H1 (cell line): ENCODE data around the gene ACTBL2. TPM values are rescaled to one million over a fixed set of nuclear protein-coding genes. Genes with fewer than 3 reads are reported as not detected.
"Not testable (repeated sequence)": the region's sequence is repeated elsewhere in the genome, so short reads cannot be mapped to it uniquely, and the experiment has no call there.

Experiments
- CTCF ChIA-PET: fragments of 300-600 bp; sonication (Branson Sonifier 250); formaldehyde crosslinking; loops from one replicate; lab custom pipeline; 2021; ENCODE audit not compliant: partially characterized antibody; lab: Charles Lee
- POLR2A ChIA-PET: fragments of 300-600 bp; sonication (Branson Sonifier 250); formaldehyde crosslinking; loops from one replicate; lab custom pipeline; 2021; ENCODE audit warnings: inconsistent platforms; ENCODE audit not compliant: partially characterized antibody; lab: Charles Lee
- DNase-seq, 2 experiments: peaks; one replicate each; pipeline versions ENCODE4 v3.0.0 to v3.0.0-alpha.2; 2010 to 2022; ENCODE audit warnings: low spot score in 2 of 2, low read depth in 1 of 2, mixed read lengths in 1 of 2
- FAIRE-seq: peaks from 2 replicates; lab custom pipeline; 2011; peaks lifted over from hg19 to GRCh38; lab: Jason Lieb, UNC
- H2AFZ ChIP-seq: 2 replicates; pipeline ENCODE4 v1.8.1; 2012; ENCODE audit warnings: low read length, inconsistent platforms
- H2AK5ac ChIP-seq: 2 replicates; pipeline ENCODE4 v1.6.1; 2013; ENCODE audit warnings: low read depth, low read length
- H2BK120ac ChIP-seq: replicated peaks from 2 replicates; pipeline ENCODE3; 2013; ENCODE audit warnings: low read depth, low read length, inconsistent platforms
- H2BK12ac ChIP-seq: 2 replicates; pipeline ENCODE4 v1.6.1; 2013; ENCODE audit warnings: low read depth, low read length
- H2BK15ac ChIP-seq: 2 replicates; pipeline ENCODE4 v1.6.1; 2013; ENCODE audit warnings: low read length
- H2BK20ac ChIP-seq: 2 replicates; pipeline ENCODE4 v1.6.1; 2013; ENCODE audit warnings: low read length
- H2BK5ac ChIP-seq: 2 replicates; pipeline ENCODE4 v1.6.1; 2013; ENCODE audit warnings: low read depth, low read length
- H3K14ac ChIP-seq: 2 replicates; pipeline ENCODE4 v1.6.1; 2013; ENCODE audit warnings: inconsistent platforms; ENCODE audit not compliant: insufficient read length
- H3K18ac ChIP-seq: 2 replicates; pipeline ENCODE4 v1.6.1; 2013; ENCODE audit warnings: low read length; ENCODE audit errors: extremely low read depth
- H3K23ac ChIP-seq: 2 replicates; pipeline ENCODE4 v1.6.1; 2013; ENCODE audit warnings: inconsistent platforms; ENCODE audit not compliant: insufficient read length
- H3K23me2 ChIP-seq: 2 replicates; pipeline ENCODE4 v1.6.1; 2013; ENCODE audit warnings: low read depth, low read length
- H3K27ac ChIP-seq: 2 replicates; pipeline ENCODE4 v1.6.1; 2011; ENCODE audit warnings: low read depth, low read length, inconsistent platforms
- H3K27me3 ChIP-seq, 4 experiments: replicated peaks in 1 of 4; 1 replicate in 1 of 4; 2 replicates in 3 of 4; pipeline versions ENCODE4 v1.6.1 to v1.8.1; 2011 to 2013; ENCODE audit warnings: low read length in 3 of 4, mild to moderate bottlenecking in 3 of 4, inconsistent platforms in 2 of 4, mixed read lengths in 2 of 4, moderate library complexity in 1 of 4; ENCODE audit not compliant: control insufficient read depth in 3 of 4, insufficient read depth in 3 of 4; ENCODE audit errors: extremely low read depth in 1 of 4
- H3K36me3 ChIP-seq, 4 experiments: 2 replicates each; pipeline versions ENCODE4 v1.6.1 to v1.8.1; 2011 to 2013; ENCODE audit warnings: mild to moderate bottlenecking in 4 of 4, low read length in 3 of 4, moderate library complexity in 2 of 4, control low read depth in 1 of 4, inconsistent platforms in 1 of 4; ENCODE audit not compliant: insufficient read depth in 4 of 4, control insufficient read depth in 2 of 4
- H3K4ac ChIP-seq: replicated peaks from 2 replicates; pipeline ENCODE3; 2013; ENCODE audit warnings: low read length, low read depth, mixed read lengths, inconsistent platforms; ENCODE audit not compliant: insufficient read length
- H3K4me1 ChIP-seq, 4 experiments: replicated peaks in 1 of 4; 1 replicate in 1 of 4; 2 replicates in 3 of 4; pipeline versions ENCODE4 v1.6.1 to v1.8.1; 2011 to 2013; ENCODE audit warnings: low read length in 3 of 4, inconsistent platforms in 2 of 4, mixed read lengths in 1 of 4; ENCODE audit not compliant: insufficient read depth in 4 of 4, control insufficient read depth in 3 of 4
- H3K4me2 ChIP-seq, 2 experiments: 2 replicates each; pipeline versions ENCODE4 v1.6.1 to v1.8.1; 2011 to 2013; ENCODE audit warnings: low read depth in 2 of 2, low read length in 2 of 2, control low read depth in 1 of 2, inconsistent platforms in 1 of 2, mild to moderate bottlenecking in 1 of 2; ENCODE audit not compliant: insufficient read depth in 1 of 2
- H3K4me3 ChIP-seq, 4 experiments: fragments of 200-600, 300-600 bp in 1 of 4; sonication (generic), shearing (Covaris generic), sonication (Bioruptor Twin) in 1 of 4; 2 replicates each; pipeline versions ENCODE4 v1.5.1 to v1.8.1; 2011 to 2016; ENCODE audit warnings: low read length in 4 of 4, low read depth in 3 of 4, control low read depth in 2 of 4, inconsistent platforms in 2 of 4, mild to moderate bottlenecking in 2 of 4, mixed read lengths in 1 of 4, moderate library complexity in 1 of 4; ENCODE audit not compliant: insufficient read depth in 2 of 4; ENCODE audit errors: extremely low read depth in 1 of 4
- H3K56ac ChIP-seq: replicated peaks from 2 replicates; pipeline ENCODE3; 2013; ENCODE audit warnings: low read depth, mild to moderate bottlenecking, mixed read lengths, low read length, inconsistent platforms; ENCODE audit not compliant: insufficient read length
- H3K79me1 ChIP-seq: 2 replicates; pipeline ENCODE4 v1.6.1; 2013; ENCODE audit warnings: low read depth, low read length, control low read depth
- H3K79me2 ChIP-seq, 2 experiments: 2 replicates each; pipeline versions ENCODE4 v1.6.1 to v1.8.1; 2012 to 2013; ENCODE audit warnings: low read length in 2 of 2, mild to moderate bottlenecking in 2 of 2, inconsistent platforms in 1 of 2; ENCODE audit not compliant: insufficient read depth in 2 of 2, control insufficient read depth in 1 of 2
- H3K9ac ChIP-seq, 4 experiments: replicated peaks in 1 of 4; 1 replicate in 1 of 4; 2 replicates in 3 of 4; pipeline versions ENCODE4 v1.6.1 to v1.8.1; 2011 to 2013; ENCODE audit warnings: low read depth in 3 of 4, low read length in 3 of 4, control low read depth in 2 of 4, mild to moderate bottlenecking in 2 of 4, moderate library complexity in 2 of 4, inconsistent platforms in 1 of 4; ENCODE audit errors: extremely low read depth in 1 of 4
- H3K9me3 ChIP-seq, 2 experiments: 2 replicates each; pipeline versions ENCODE4 v1.6.1 to v1.8.1; 2012 to 2013; ENCODE audit warnings: mild to moderate bottlenecking in 2 of 2, moderate library complexity in 2 of 2, control low read depth in 1 of 2, inconsistent platforms in 1 of 2, low read depth in 1 of 2, low read length in 1 of 2, mixed read lengths in 1 of 2; ENCODE audit not compliant: insufficient read depth in 2 of 2
- H4K20me1 ChIP-seq, 2 experiments: replicated peaks in 1 of 2; 2 replicates each; pipeline versions ENCODE3 to v1.8.1; 2011 to 2013; ENCODE audit warnings: inconsistent platforms in 2 of 2, low read length in 2 of 2, mild to moderate bottlenecking in 1 of 2; ENCODE audit not compliant: insufficient read depth in 2 of 2, control insufficient read depth in 1 of 2
- H4K5ac ChIP-seq: 2 replicates; pipeline ENCODE4 v1.6.1; 2013; ENCODE audit warnings: low read length, low read depth, mixed read lengths, inconsistent platforms; ENCODE audit not compliant: insufficient read length
- H4K8ac ChIP-seq: 2 replicates; pipeline ENCODE4 v1.8.0; 2013; ENCODE audit warnings: mild to moderate bottlenecking, moderate library complexity, low read length, inconsistent platforms; ENCODE audit not compliant: insufficient read depth; ENCODE audit errors: extremely low read depth
- H4K91ac ChIP-seq: replicated peaks from 2 replicates; pipeline ENCODE3; 2013; ENCODE audit warnings: low read length, mixed read lengths, inconsistent platforms; ENCODE audit not compliant: insufficient read length
- RAD21 ChIP-seq, 2 experiments: IDR thresholded peaks in 1 of 2; conservative IDR thresholded peaks in 1 of 2; 2 replicates each; pipeline ENCODE4 v1.6.1; 2011; ENCODE audit warnings: low read depth in 2 of 2, low read length in 2 of 2, improper control_type of control experiment in 1 of 2, inconsistent platforms in 1 of 2, mild to moderate bottlenecking in 1 of 2, moderate library complexity in 1 of 2
- SUZ12 ChIP-seq: fragments of 200-600 bp; sonication (generic); IDR thresholded peaks from 2 replicates; pipeline ENCODE4 v1.6.1; 2012; ENCODE audit warnings: mild to moderate bottlenecking, inconsistent platforms, low read length, moderate library complexity, mixed read lengths
- WGBS, 2 experiments: shearing (Covaris generic) in 1 of 2; methylation state at CpG; one replicate each; pipeline versions ENCODE4 v1.1.6 to v1.1.7; 2013 to 2015; ENCODE audit warnings: low lambda C conversion rate in 2 of 2, mixed read lengths in 2 of 2, inconsistent platforms in 1 of 2, low coverage in 1 of 2, missing lambda C conversion rate in 1 of 2; ENCODE audit not compliant: insufficient replicate concordance in 2 of 2, insufficient coverage in 1 of 2, insufficient read length in 1 of 2; ENCODE audit errors: extremely low coverage in 1 of 2, missing lambda C conversion rate in 1 of 2; 5-methylcytosine and 5-hydroxymethylcytosine counted together
- polyA plus RNA-seq, 7 experiments: library from polyadenylated mRNA; depleted of rRNA in 3 of 7; stranded (reverse) in 5 of 7; unstranded in 2 of 7; fragments of >200 nt in 5 of 7; fragments of 200-250 nt in 2 of 7; gene quantifications; 1 replicate in 5 of 7; 2 replicates in 1 of 7; 4 replicates in 1 of 7; pipeline versions ENCODE4 v1.2.1 to v1.2.3, GENCODE V29; 2011 to 2013; ENCODE audit warnings: missing spikeins in 2 of 7, mixed read lengths in 2 of 7
- total RNA-seq: library from RNA; stranded (reverse); fragmentation: NEBNext Ultra II Directional; extraction: Animal tissue kit (Norgen Biotek cat#: 25700); gene quantifications from 2 replicates; pipeline ENCODE4 v1.2.1, GENCODE V29; 2021

ACTBL2 gene
- total and polyA plus RNA-seq, 2 of the 8 experiments (the other 6 are each of a cell fraction or from before 2014, with no cell fraction given): not detected

DNA sequence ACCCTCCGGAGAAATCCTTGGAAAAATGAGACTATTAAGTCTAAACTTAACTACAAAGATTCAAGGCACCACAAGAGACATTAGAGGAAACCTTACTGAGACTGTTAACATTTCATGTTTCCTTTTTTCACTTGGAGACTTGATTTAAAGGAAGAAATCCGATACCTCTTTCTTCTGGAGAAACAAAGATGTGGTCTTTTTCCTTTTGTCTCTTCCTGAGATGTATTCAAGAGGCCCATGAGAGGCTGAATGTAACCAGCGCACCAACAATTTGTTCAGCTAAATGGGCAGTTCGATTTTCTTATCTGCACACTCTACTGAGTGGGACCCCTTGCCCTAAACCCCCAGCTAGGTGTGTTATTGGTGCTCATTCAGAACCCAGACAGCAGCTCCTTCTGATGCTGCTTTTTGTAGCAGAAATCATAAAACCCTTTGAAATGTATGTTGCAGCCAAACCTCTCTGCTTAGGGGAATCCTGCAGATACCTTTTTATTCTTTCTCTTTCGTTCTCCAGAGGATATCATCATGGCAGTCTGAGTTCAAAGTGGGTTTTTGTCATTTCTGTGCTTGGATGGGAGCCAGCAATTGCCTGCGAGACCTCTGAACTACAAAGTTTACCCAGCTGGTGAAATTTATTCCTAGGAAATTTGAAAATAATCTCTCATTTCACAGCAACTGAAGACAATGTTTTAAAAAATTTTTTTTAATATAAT lies 41.9 kb upstream of the ACTBL2 start (continued):
- TF ChIP-seq RAD21 (IDR thresholded peaks at IDR 0.05 in 1 of 2, conservative IDR thresholded peaks at IDR 0.05 in 1 of 2; ENCODE audit: low read depth in 2 of 2, low read length in 2 of 2): no peak
- no peak for TF ChIP-seq SUZ12

GRCh38 chr5:57522477-57522876 lies 39.9 kb upstream of the ACTBL2 start:
- H3K56ac ChIP-seq, H2AK5ac ChIP-seq, H2AFZ ChIP-seq, H3K79me2 ChIP-seq, H3K23me2 ChIP-seq, H3K4me2 ChIP-seq, H3K9ac ChIP-seq, H3K4me1 ChIP-seq, H3K27ac ChIP-seq, FAIRE-seq, H3K4ac ChIP-seq, H2BK120ac ChIP-seq, POLR2A ChIA-PET, H3K23ac ChIP-seq, H3K14ac ChIP-seq, H2BK15ac ChIP-seq, H4K8ac ChIP-seq, H3K27me3 ChIP-seq, H3K79me1 ChIP-seq, H2BK20ac ChIP-seq, H4K5ac ChIP-seq, H3K36me3 ChIP-seq, H2BK5ac ChIP-seq, H3K4me3 ChIP-seq, H4K91ac ChIP-seq, H2BK12ac ChIP-seq, H3K18ac ChIP-seq, H4K20me1 ChIP-seq, DNase-seq: not testable (repeated sequence)
- peaks cover 12 to 17% of the 10 kb centered on the region in 2 experiments; a peak in 2 of 4 replicates for H3K9me3 ChIP-seq
- WGBS, 2 experiments: 92% methylated on average over 4 of the region's 4 CpGs; no CpG with 5 or more reads in 1 of the 2 experiments
- CTCF ChIA-PET: interaction anchor here (0.6 kb wide), 1 partner anchor 91 kb away, joined by 3 read pairs; no protein-coding TSS in a partner anchor
